ENCODE results near the gene ZBTB45.
"Not testable (repeated sequence)": the region's sequence is repeated elsewhere in the genome, so short reads cannot be mapped to it uniquely, and the experiment has no call there.

ZBTB45 gene

GRCh38 chr19:58510084-58510862 lies 9.3 kb downstream of the ZBTB45 start:
- DNase-seq = no peak

- DNase-seq = no peak
Observed at GRCh38 chr19:58509731-58510083, 9.9 kb downstream of the ZBTB45 start.

GRCh38 chr19:58507602-58508223 lies 11.9 kb downstream of the ZBTB45 start:
- DNase-seq = not testable (repeated sequence)

- no peak for DNase-seq
Observed at GRCh38 chr19:58500242-58500641, 19.4 kb downstream of the ZBTB45 start.

- DNase-seq = peak; percentile 96 to 98
Observed at GRCh38 chr19:58499021-58499927, 20.3 kb downstream of the ZBTB45 start.

GRCh38 chr19:58498316-58499020 lies 21.1 kb downstream of the ZBTB45 start:
- no peak for DNase-seq

GRCh38 chr19:58497634-58498170 lies 21.9 kb downstream of the ZBTB45 start:
- DNase-seq = no peak

GRCh38 chr19:58492265-58492664 lies 27.3 kb downstream of the ZBTB45 start:
- no peak for DNase-seq

GRCh38 chr19:58491393-58491792 lies 28.2 kb downstream of the ZBTB45 start:
- DNase-seq = no peak

GRCh38 chr19:58484349-58484748 lies 35.3 kb downstream of the ZBTB45 start:
- DNase-seq = not testable (repeated sequence)

GRCh38 chr19:58483776-58484175 lies 35.8 kb downstream of the ZBTB45 start:
- DNase-seq = no peak

- DNase-seq = no peak
Observed at GRCh38 chr19:58482372-58482771, 37.2 kb downstream of the ZBTB45 start.

GRCh38 chr19:58480831-58481230 lies 38.8 kb downstream of the ZBTB45 start:
- DNase-seq = no peak

- no peak for DNase-seq
Observed at GRCh38 chr19:58480481-58480830, 39.2 kb downstream of the ZBTB45 start.

GRCh38 chr19:58479736-58480480 lies 39.7 kb downstream of the ZBTB45 start:
- DNase-seq = no peak

- no peak for DNase-seq
Observed at GRCh38 chr19:58479303-58479702, 40.3 kb downstream of the ZBTB45 start.

GRCh38 chr19:58477871-58478270 lies 41.7 kb downstream of the ZBTB45 start:
- no peak for DNase-seq

- DNase-seq = no peak
Observed at GRCh38 chr19:58477130-58477529, 42.5 kb downstream of the ZBTB45 start.

GRCh38 chr19:58476498-58477015 lies 43.1 kb downstream of the ZBTB45 start:
- DNase-seq = no peak

- peak; percentile 68 to 92 for DNase-seq
Observed at GRCh38 chr19:58475714-58476497, 43.7 kb downstream of the ZBTB45 start, which contains the start of gene ZNF446. Gene ZNF446 (plus strand): TSS chr19:58476352. CDS start chr19:58477219, 867 bp downstream.
